ENCODE measurements around the gene SLC22A5. TPM values are rescaled to one million over a fixed set of nuclear protein-coding genes. Genes with fewer than 3 reads are reported as not detected.
"Not testable (repeated sequence)": the region's sequence is repeated elsewhere in the genome, so short reads cannot be mapped to it uniquely, and the experiment has no call there.

The SLC22A5 gene
- total RNA-seq, 1 donor from 2014 or later, result 3.4 TPM

- DNase-seq (ENCODE audit: low read depth in 2 of 2), result peak; percentile 53 to 95
These were observed 57.1 kb downstream of the SLC22A5 start for GRCh38 chr5:132426525-132427138.

- DNase-seq (ENCODE audit: low read depth in 2 of 2), result no peak
These were observed 58.0 kb downstream of the SLC22A5 start for GRCh38 chr5:132427281-132428146.

- DNase-seq (ENCODE audit: low read depth in 2 of 2), result no peak
These were observed 58.6 kb downstream of the SLC22A5 start for GRCh38 chr5:132428147-132428482.

DNA sequence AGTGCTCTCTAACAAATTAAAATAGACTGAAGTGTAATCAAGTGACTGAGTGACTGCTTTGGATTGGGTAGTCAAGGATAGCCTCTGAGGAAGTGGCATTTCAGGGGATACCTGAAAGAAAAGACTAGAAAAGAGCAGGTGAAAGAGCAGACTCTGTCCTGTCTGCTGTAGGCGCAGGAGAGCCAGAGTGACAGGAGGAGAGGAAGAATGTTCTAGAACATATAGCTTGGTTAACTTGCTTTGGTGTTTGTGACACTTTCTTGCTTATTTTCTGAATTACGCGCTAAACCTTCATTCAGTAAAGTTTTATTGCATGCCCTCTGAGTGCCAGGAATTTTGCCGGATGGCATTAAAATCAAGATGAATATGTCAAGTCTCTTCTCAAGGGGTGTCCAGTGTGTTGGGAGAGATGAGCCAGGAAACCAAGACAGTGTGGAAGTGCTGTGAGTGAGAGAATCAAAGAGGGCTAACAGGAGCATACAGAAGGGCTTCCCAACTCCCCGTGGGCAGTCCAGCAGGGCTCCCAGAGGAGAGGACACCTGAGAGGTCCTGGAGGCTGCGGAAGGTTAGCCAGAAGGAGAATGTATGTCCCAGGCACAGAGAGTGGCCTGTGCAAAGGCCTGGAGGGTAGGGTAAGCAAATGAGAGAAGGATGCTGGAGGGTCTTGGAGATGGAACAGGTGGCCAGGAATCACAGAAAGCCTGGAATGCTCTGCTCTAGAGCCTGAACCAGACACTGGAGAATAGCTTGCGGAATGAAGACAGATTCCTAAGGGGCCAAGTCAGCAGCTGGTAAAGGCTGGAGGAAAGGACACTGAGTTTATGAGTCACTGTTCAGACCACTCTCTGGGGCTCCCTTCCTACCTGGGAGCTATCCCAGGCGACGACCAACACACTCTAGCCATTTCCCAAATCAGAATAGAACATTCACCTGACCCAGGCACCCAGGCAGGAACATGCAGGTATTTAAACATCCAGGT lies 59.3 kb downstream of the SLC22A5 start:
- peak in 1 of 2 donors; percentile 62 for DNase-seq (ENCODE audit: low read depth in 2 of 2)

- no peak for DNase-seq (ENCODE audit: low read depth in 2 of 2)
These were observed 60.2 kb downstream of the SLC22A5 start for GRCh38 chr5:132429463-132430440.

DNA sequence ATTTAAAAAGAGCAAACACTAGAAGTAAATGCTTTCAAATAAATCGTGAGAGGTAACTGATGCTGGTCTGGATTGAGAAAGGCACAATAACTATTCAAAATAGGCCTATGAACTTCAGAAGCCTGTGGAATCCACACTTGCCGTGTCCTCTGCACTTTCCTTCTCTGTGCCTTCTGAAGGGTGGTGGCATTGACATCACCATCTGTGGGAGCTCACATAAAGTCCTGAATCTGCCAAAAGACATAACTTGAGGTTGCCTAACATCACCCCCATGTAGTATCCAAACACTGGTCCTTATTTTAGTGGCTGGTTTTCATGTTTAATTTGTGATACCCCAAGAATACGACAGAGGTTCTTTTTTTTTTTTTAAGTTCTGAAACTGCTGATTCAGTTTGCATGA lies 61.2 kb downstream of the SLC22A5 start:
- no peak for DNase-seq (ENCODE audit: low read depth in 2 of 2)

GRCh38 chr5:132431632-132432031 lies 62.1 kb downstream of the SLC22A5 start:
- DNase-seq (ENCODE audit: low read depth in 2 of 2), result no peak

- no peak for DNase-seq (ENCODE audit: low read depth in 2 of 2)
These were observed 63.6 kb downstream of the SLC22A5 start for GRCh38 chr5:132433141-132433540.

DNA sequence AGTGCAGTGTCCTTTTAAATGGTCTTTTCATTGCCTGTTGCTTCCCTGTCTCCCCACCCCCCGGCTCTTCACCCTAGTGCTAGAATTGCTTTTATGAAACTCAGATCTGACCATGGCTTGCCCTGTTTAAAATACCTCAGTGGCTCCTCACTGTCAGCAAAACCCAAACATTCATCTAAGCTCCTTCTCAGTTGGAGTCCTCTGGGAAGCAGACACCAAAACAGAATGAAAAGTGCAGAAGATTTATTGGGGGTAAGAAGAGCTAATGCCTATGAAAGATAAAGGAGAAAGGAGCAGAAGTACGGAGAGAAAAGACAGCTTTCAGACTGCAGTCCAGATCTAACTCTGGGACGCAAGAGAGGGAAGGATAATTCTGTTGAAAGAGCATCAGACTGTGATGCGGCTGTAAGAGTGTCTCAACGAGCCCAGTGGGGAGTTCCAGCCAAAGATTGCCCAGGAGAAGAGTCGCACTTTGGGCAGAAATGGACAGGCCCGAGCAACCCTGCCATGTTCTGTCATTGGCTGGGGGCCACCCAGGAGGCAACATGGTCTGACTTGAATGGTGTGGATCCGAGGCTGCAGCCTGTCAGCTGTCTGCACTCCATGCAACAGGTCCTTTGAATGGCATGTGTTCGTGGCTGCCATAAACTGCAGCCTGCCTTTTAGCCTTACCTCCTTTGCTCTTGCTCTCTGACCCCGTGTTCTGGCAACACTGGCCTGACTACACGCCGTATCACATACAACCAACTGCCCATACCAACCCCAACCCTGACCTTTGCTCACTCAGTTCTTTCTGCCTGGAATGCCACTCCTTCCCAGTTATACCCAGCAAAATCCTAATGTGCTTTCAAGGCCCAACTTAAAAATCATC lies 65.1 kb downstream of the SLC22A5 start:
- no peak for DNase-seq (ENCODE audit: low read depth in 2 of 2)

DNA sequence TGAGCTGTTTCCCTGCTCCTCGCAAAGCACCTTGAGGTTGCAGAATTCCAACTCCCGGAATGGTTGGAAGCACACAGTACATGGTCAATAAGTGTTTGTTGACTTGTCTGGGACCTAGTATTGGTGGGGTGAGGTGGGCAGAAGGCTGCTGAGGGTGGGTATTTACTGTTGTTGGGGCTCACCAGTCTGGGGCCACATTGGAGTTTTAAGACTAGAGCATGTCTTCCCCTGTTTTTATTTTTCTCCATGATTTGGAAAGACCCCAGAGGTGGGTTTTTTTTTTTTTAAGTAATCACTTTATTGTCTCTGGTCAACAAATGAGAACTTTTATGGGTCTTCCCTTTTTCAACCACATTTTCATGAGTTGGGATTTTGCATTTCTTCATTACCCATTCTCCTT lies 65.9 kb downstream of the SLC22A5 start:
- no peak for DNase-seq (ENCODE audit: low read depth in 2 of 2)

GRCh38 chr5:132435886-132436285 lies 66.4 kb downstream of the SLC22A5 start:
- DNase-seq (ENCODE audit: low read depth in 2 of 2), result no peak

DNA sequence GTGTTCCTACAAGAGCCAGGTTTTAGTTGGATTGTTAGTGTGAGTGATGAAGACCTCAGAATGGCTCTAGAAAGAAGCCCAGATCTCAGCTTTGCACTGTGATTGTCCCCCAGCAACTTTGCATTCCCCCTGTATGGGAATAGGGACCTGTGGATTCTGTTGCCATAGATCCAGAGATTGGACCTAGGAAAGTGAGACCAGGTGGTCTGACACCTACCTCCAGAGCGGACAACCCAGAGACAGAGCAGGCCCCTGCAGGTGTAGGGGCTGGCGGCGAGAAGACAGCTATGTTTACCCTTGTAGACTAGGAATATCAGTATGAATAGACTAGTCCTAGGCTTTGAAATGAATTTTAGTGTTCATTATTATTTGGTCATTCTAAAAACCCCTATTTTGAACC lies 67.4 kb downstream of the SLC22A5 start:
- DNase-seq (ENCODE audit: low read depth in 2 of 2), result no peak

DNA sequence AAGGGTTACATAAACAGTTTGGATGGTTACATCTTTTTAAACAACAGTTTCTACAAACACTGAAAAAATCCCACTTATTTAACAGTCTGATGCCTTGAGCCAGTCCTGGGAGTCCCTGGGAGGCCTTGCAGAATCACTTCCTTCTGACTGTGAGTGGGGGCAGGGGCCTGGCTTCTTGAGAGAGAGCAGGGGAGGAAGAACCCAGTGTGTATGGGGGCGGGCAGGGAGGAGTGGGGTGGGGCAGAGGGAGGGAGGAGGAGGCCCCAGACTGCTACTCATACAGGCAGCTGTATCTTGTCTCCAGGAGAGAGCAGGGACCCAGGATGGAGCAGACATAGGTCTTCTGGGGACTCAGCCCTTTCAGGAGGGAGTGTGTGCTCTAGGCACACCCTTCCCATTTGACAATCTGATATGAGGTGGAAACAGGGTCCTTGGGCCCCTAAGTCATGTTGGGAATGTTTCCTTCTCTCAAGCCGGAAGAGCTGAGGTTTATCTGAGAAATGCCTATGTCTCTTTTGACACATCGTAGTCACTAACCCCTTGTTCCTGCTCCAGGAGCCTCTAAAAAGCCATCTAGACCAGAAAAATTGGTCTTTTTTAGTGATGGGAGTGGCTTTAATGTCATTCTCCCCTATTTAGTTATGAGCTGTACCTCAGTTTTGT lies 68.2 kb downstream of the SLC22A5 start:
- peak in 1 of 2 donors; percentile 84 for DNase-seq (ENCODE audit: low read depth in 2 of 2)

GRCh38 chr5:132438267-132438645 lies 68.7 kb downstream of the SLC22A5 start:
- not testable (repeated sequence) for DNase-seq (ENCODE audit: low read depth in 2 of 2)

- no peak for DNase-seq (ENCODE audit: low read depth in 2 of 2)
These were observed 69.4 kb downstream of the SLC22A5 start for GRCh38 chr5:132438917-132439316.

DNA sequence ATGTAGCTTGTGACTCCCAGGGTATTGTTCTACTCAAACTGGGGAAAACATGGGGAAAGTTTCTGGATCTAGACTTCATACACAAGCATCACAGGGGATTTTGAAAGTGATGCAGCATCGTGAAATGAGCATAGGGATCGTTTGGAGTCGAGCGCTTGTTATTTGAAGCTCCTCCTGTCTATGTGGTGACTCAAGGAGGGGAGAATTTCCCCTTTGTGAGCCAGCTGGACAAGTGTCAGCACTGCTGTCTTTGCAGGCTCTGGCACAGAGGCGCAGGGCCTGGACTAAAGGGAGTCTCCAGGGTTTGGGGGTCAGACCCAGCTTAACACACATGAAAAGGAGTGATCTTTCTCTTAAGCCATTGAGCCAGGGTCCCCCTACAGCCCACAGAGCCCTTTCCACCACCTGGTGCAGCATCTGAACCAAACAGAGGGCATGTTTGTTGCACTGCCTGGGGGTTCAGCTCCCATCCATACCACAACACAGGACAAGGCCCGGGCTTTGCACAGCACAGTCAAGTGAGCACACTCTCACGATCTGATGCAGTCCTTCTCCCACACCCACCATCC lies 70.1 kb downstream of the SLC22A5 start:
- DNase-seq (ENCODE audit: low read depth in 2 of 2), result peak in 1 of 2 donors; percentile 96

DNA sequence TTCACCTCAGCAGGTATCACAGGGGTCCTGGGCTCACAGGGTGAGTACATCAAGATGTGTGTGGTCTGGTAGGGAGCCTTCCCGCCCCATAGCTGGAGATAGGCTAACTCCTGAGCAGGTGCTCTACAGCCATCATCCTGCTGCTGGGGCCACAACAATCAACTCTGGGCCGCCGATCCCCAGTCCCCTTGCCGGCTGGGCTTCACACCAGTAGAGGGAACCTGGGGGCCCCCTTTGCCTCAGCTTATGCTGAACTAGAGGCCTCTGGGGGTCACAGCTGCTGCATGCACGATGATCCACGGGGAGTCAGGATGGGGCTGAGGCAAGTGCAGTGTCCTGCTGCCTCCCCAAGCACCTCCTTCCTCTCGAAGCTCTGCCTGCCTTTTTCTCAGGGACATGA lies 74.6 kb downstream of the SLC22A5 start:
- DNase-seq (ENCODE audit: low read depth in 2 of 2), result no peak
